ENCODE results near the gene STIM1.
A peak's percentile ranks its signal among the peaks of the same experiment; 100 is the strongest.

The STIM1 gene

DNA sequence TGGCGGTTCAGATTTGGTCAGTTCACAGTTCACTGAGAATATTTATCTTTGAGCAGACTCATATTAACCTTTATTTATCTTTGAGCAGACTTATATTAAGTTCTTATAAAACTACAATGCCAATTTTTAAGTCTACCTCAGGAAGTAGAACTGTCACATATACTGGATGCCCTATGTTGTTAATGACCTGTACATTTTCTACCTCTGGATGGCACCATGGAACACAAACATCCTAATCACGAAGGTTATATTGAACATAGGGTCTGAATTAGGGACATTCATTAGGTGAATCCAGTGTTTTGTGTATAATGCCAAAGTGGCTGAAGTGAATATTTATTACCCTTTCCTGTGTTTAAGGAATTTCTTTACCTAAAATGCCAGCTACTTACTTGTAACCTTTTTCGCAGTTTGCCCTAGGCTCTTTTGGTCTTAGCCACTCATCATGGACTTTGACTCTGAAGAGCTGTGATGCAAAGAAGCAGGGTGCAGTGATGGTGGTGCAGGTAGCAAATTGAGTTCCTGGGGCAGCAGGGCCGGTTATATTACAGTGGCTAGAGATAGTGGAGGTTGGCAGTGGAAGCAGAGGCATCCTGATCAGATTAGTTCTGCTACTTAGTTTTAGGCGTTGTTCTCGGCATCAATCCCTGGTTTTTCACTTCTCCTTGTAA is 71.8 kb downstream of the STIM1 start:
- TF ChIP-seq, protein P1, sequence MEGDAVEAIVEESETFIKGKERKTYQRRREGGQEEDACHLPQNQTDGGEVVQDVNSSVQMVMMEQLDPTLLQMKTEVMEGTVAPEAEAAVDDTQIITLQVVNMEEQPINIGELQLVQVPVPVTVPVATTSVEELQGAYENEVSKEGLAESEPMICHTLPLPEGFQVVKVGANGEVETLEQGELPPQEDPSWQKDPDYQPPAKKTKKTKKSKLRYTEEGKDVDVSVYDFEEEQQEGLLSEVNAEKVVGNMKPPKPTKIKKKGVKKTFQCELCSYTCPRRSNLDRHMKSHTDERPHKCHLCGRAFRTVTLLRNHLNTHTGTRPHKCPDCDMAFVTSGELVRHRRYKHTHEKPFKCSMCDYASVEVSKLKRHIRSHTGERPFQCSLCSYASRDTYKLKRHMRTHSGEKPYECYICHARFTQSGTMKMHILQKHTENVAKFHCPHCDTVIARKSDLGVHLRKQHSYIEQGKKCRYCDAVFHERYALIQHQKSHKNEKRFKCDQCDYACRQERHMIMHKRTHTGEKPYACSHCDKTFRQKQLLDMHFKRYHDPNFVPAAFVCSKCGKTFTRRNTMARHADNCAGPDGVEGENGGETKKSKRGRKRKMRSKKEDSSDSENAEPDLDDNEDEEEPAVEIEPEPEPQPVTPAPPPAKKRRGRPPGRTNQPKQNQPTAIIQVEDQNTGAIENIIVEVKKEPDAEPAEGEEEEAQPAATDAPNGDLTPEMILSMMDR (conservative IDR thresholded peaks at IDR 0.05; ENCODE audit: low read depth, low read length): no peak
- no peak for DNase-seq (ENCODE audit: low read depth)
- H3K4me3 ChIP-seq (ENCODE audit: low read depth, low read length): no peak overlapping the region

DNA sequence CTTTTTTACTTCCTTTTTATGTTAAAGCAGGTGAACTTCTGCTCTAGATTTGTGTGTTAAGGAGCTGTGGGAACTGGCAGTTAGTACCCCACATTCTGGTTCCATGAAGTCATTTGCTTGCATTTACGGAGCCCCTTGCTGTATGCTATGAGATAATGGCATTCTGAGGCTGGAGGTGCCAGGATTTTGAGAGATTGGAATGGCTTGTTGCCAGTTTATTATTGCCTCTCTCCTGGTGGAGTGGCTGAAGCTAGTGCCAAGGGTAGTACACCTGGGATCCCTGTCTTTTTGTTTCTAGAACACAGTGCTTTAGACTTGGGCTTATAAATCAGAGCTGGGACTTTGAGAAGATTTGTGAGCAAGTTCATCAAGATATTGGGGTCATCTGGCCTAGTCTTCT is 73.8 kb downstream of the STIM1 start:
- TF ChIP-seq, protein P1 (conservative IDR thresholded peaks at IDR 0.05; ENCODE audit: low read depth, low read length): no peak
- no peak overlapping the region for H3K4me3 ChIP-seq (ENCODE audit: low read depth, low read length)
- DNase-seq (ENCODE audit: low read depth): no peak

DNA sequence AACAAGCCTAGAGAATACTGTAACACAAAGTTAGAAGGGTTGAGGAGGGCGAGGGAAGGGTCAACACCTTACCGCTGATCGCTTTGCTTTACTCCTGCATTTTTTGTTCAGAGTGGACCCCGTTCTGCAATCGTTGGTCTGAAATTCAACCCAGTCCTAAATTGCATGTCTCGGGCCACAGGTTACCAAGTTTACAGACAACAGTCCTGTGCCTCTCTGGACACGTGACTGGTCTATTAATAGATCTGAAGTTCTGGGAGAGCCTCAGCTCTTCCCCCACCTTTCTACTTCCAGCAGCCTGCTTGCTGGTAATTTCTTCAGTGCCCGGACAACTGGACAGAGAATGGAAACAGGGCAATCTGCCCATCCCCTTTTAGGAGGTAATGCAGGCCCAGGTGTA is 74.2 kb downstream of the STIM1 start:
- DNase-seq (ENCODE audit: low read depth): peak; percentile 58
- no peak overlapping the region for H3K4me3 ChIP-seq (ENCODE audit: low read depth, low read length)
- TF ChIP-seq, protein P1 (conservative IDR thresholded peaks at IDR 0.05; ENCODE audit: low read depth, low read length): no peak

DNA sequence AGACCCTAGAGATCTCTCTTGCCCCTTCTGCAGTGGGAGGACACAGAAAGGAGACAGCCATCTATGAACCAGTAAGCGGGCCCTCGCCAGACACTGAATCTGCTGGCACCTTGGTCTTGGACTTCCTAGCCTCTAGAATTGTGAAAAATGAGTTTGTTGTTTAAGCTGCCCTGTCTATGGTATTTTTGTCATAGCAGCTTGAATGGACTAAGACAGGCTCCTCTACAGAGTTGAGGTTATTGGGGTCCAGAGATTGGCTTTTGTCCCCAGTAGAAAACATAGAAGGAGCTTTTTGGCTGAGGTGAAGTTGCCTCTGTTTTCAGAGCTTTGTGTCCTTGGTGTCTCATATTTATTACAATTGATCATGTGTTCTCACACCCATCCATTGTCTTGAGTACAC is 77.2 kb downstream of the STIM1 start:
- TF ChIP-seq, protein P1 (conservative IDR thresholded peaks at IDR 0.05; ENCODE audit: low read depth, low read length): no peak

DNA sequence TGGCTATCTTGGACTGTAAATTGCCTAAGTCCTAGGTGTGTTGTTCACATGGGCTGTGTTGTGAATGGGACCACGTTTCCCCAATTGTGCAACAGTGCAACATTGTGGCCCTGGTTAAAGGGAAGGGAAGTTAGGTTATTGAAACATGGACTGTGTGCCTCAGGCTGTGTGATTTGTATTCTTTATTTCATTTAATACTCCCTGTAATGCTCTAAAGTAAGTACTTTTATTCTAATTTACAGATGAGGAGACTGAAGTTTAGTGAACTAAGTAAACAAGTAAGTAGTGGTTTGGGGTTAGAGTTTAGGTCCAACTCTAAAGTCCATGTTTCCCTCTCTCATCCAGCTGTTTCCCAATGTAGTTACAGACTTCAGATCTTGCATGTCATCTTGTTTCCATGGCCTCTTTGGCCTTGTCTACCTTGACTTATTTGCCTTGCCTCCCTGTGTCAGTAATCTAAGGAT is 77.7 kb downstream of the STIM1 start:
- H3K4me3 ChIP-seq (ENCODE audit: low read depth, low read length): no peak overlapping the region
- no peak for DNase-seq (ENCODE audit: low read depth)
- TF ChIP-seq, protein P1 (conservative IDR thresholded peaks at IDR 0.05; ENCODE audit: low read depth, low read length): no peak

More for the DNA sequence above, 77.2 kb downstream of the STIM1 start:
- DNase-seq (ENCODE audit: low read depth): no peak
- H3K4me3 ChIP-seq (ENCODE audit: low read depth, low read length): no peak overlapping the region

DNA sequence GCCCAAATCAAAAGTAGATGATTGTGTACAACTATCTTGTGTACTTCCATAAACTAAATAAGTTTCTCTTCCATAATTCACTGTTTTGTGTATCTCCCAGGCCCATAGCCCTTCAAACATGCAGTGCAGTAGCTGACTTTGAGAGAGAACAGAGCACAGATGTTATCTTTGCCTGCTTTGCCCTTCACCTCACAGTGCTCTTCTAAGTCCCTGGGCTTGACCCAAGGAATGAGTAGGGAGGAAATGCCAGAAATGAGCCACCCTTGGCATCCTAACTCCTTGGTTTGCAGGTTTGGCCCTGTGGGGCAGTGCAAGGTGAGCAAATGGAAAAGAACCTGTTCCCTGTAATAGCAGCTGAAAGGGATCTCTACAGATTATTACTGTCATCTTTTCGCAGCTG is 79.2 kb downstream of the STIM1 start:
- TF ChIP-seq, protein P1 (conservative IDR thresholded peaks at IDR 0.05; ENCODE audit: low read depth, low read length): no peak
- DNase-seq (ENCODE audit: low read depth): no peak
- H3K4me3 ChIP-seq (ENCODE audit: low read depth, low read length): no peak overlapping the region

DNA sequence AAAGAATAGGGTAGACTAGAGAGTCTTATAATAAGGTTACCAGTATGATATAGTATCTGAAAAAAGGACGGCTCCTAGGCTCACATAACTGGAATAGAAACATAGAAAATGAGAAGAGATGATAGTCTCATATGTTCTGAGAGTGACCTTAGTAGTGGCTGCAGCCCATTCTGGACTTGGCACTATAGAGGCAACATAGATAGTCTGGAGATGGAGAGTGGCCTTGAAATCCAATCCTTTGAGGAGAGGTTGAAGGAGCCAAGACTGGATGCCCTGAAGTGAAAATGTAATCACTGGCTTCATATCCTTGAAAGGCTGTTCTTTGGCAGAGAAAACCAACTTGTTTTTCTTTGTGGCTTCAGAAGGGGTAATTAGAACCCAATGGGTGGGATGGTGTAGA is 81.1 kb downstream of the STIM1 start:
- H3K4me3 ChIP-seq (ENCODE audit: low read depth, low read length): no peak overlapping the region
- TF ChIP-seq, protein P1 (conservative IDR thresholded peaks at IDR 0.05; ENCODE audit: low read depth, low read length): no peak
- DNase-seq (ENCODE audit: low read depth): no peak
